CD4-positive, alpha-beta T cell (primary cell): ENCODE measurements around the gene DIPK1A. TPM values are rescaled to one million over a fixed set of nuclear protein-coding genes. Genes with fewer than 3 reads are reported as not detected.

ENCODE experiments used
- ATAC-seq: fragments of 200-7000 bp; cut with Tn5 transposase; one replicate; pipeline ENCODE4 v1.10.0; 2022; ENCODE audit warnings: mild to moderate bottlenecking; ENCODE audit not compliant: poor library complexity
- CTCF ChIA-PET: fragments of 350-600 bp; sonication (Branson Sonifier 250); formaldehyde crosslinking; loops from one replicate; lab custom pipeline; 2021; ENCODE audit warnings: antibody characterized with exemption, inconsistent platforms; lab: Charles Lee
- POLR2A ChIA-PET: fragments of 350-600 bp; sonication (Branson Sonifier 250); formaldehyde crosslinking; loops from one replicate; lab custom pipeline; 2021; ENCODE audit warnings: antibody characterized with exemption, inconsistent platforms; lab: Charles Lee
- DNase-seq, 14 experiments: peaks; one replicate each; pipeline ENCODE4 v3.0.0-alpha.2; 2013 to 2020; ENCODE audit warnings: mixed read lengths in 2 of 14
- H3K27ac ChIP-seq, 2 donors: one replicate each; pipeline versions ENCODE4 v1.5.1 to v1.7.0; 2013; ENCODE audit warnings: low read length in 2 of 2, low read depth in 1 of 2, mild to moderate bottlenecking in 1 of 2
- H3K27me3 ChIP-seq, 2 experiments: 1 replicate in 1 of 2; 2 replicates in 1 of 2; pipeline versions ENCODE4 v1.6.1 to v1.7.0; 2013; ENCODE audit warnings: low read length in 2 of 2, control low read depth in 1 of 2, mild to moderate bottlenecking in 1 of 2, moderate library complexity in 1 of 2; ENCODE audit not compliant: insufficient read depth in 2 of 2, control insufficient read depth in 1 of 2
- H3K36me3 ChIP-seq: one replicate; pipeline ENCODE4 v1.6.1; 2013; ENCODE audit warnings: low read length, control low read depth; ENCODE audit not compliant: insufficient read depth
- H3K4me1 ChIP-seq: one replicate; pipeline ENCODE4 v1.6.1; 2013; ENCODE audit warnings: low read length, control low read depth; ENCODE audit not compliant: insufficient read depth
- H3K4me3 ChIP-seq: one replicate; pipeline ENCODE4 v1.5.1; 2013; ENCODE audit warnings: mild to moderate bottlenecking, low read length, moderate library complexity
- H3K9me3 ChIP-seq, 2 experiments: 1 replicate in 1 of 2; 2 replicates in 1 of 2; pipeline versions ENCODE4 v1.6.1 to v1.7.0; 2013; ENCODE audit warnings: low read length in 2 of 2, mild to moderate bottlenecking in 2 of 2, control low read depth in 1 of 2, moderate library complexity in 1 of 2; ENCODE audit not compliant: control insufficient read depth in 1 of 2, insufficient read depth in 1 of 2
- H3K27ac Mint-ChIP-seq: one replicate; pipeline ENCODE4 v1.8.0; 2020; ENCODE audit warnings: mixed read lengths
- H3K27me3 Mint-ChIP-seq: one replicate; pipeline ENCODE4 v1.8.0; 2021; ENCODE audit warnings: mixed read lengths
- H3K36me3 Mint-ChIP-seq: one replicate; pipeline ENCODE4 v1.8.0; 2021; ENCODE audit warnings: low read depth, mixed read lengths
- H3K4me1 Mint-ChIP-seq: one replicate; pipeline ENCODE4 v1.8.0; 2021; ENCODE audit warnings: low read depth, mixed read lengths
- H3K4me3 Mint-ChIP-seq: one replicate; pipeline ENCODE4 v1.8.0; 2020; ENCODE audit warnings: mild to moderate bottlenecking, mixed read lengths
- H3K9me3 Mint-ChIP-seq: one replicate; pipeline ENCODE4 v1.8.0; 2020; ENCODE audit warnings: mixed read lengths
- intact Hi-C, 2 experiments: fragments of 100-400 bp; cut with DNase I in 1 of 2; cut with micrococcal nuclease in 1 of 2; formaldehyde crosslinking; loops; one replicate each; pipeline versions ENCODE4 v1.15.1 to v1.9.0; 2023 to 2025; cut with DNase I, micrococcal nuclease
- total RNA-seq, 174 experiments: library from RNA in 2 of 174; stranded (reverse) in 2 of 174; gene quantifications; one replicate each; pipeline ENCODE4 v1.2.3 and lab custom pipeline; 2021 to 2026
- TF ChIP-seq, protein P1 (sequence below): fragments of 200-600 bp; IDR thresholded peaks from one replicate; pipeline ENCODE4 v1.8.0; 2022; ENCODE audit warnings: antibody characterized with exemption, mild to moderate bottlenecking

DIPK1A gene
- total RNA-seq, 2 experiments from 2014 or later: 7.0 to 7.3 TPM

DNA sequence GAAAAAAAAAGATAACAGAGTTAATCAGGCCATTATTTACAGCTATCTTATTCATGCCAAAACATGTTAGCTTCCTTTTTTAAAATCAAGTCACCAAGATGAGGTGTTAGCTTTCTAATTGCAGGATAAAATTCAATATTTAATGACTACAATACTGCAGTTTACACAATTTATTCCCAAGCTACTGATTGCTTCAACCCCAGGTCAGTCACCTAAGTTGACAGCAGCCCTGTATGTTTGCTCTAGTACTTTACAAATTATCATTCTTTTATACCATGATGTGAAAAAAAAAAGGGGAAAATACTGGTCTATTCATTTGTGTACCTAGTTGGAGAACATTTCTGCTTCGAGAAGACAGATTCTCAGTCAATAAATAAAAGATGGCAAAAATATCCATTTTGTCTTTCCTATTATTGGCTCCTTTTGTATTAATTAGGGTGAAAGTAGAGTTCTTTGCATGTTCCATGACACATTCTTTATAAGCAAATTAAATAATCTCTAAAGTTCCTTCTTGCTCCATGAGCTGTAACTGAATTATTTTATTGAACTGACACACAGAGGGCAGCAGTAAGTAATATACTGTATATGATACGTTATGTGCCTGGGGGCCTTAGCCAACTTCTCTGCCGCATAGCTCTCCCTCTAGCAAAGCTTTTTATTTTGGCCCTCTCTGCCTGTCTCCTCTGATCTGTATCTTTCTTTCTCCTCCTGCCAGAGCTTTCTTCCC, 48.0 kb downstream of the DIPK1A start:
- Histone ChIP-seq H3K4me3 (no peak overlapping the region), H3K4me1 (no peaks in the 10 kb centered on the region), H3K27ac (no peak overlapping the region), H3K27me3 (no peaks in the 10 kb centered on the region), H3K36me3 (peaks cover 3% of the 10 kb centered on the region), H3K9me3 (no peaks in the 10 kb centered on the region)
- ChIA-PET CTCF (interaction anchor here (0.6 to 1.6 kb wide), 6 partner anchors 13 to 81 kb away, joined by 3 to 5 read pairs (median 3); partner anchors contain the start of gene DIPK1A), POLR2A (interaction anchor here (1.1 kb wide), 1 partner anchor 45 kb away, joined by 3 read pairs; no protein-coding TSS in a partner anchor)
- Mint-ChIP-seq H3K9me3 (no peaks in the 10 kb centered on the region), H3K4me1 (peaks cover 62% of the 10 kb centered on the region), H3K4me3 (no peak overlapping the region), H3K27ac (no peak overlapping the region), H3K27me3 (no peaks in the 10 kb centered on the region), H3K36me3 (peaks cover 32% of the 10 kb centered on the region)
- intact Hi-C loops: no loop called here
- DNase-seq: no peak
- no peak for ATAC-seq
- TF ChIP-seq, protein P1, sequence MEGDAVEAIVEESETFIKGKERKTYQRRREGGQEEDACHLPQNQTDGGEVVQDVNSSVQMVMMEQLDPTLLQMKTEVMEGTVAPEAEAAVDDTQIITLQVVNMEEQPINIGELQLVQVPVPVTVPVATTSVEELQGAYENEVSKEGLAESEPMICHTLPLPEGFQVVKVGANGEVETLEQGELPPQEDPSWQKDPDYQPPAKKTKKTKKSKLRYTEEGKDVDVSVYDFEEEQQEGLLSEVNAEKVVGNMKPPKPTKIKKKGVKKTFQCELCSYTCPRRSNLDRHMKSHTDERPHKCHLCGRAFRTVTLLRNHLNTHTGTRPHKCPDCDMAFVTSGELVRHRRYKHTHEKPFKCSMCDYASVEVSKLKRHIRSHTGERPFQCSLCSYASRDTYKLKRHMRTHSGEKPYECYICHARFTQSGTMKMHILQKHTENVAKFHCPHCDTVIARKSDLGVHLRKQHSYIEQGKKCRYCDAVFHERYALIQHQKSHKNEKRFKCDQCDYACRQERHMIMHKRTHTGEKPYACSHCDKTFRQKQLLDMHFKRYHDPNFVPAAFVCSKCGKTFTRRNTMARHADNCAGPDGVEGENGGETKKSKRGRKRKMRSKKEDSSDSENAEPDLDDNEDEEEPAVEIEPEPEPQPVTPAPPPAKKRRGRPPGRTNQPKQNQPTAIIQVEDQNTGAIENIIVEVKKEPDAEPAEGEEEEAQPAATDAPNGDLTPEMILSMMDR: no peak

DNA sequence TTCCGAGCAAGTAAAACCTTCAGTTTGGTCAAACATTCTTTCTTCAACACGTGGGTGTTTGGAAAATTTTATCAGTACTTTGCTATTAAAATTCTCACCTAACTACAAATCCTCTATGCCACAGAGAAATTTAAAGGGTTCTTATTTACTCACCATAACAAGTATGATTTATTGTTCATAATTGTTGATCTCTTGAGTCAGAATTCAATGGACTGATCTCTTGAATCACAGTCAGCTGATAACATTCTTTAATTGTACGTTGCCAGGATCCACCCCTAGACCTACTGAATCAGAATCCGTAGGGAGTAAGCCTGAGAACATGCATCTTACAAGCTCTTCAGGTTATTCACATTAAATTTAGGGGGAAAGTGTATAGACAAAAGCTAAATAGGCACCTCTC, 51.2 kb downstream of the DIPK1A start:
- no peaks in the 10 kb centered on the region for H3K9me3 Mint-ChIP-seq
- H3K4me3 ChIP-seq: no peak overlapping the region
- TF ChIP-seq, protein P1: no peak
- no peaks in the 10 kb centered on the region for H3K27me3 ChIP-seq
- ATAC-seq: no peak
- intact Hi-C loops: no loop called here
- no peak overlapping the region for H3K27ac Mint-ChIP-seq
- no peak for DNase-seq
- H3K36me3 Mint-ChIP-seq: peaks cover 55% of the 10 kb centered on the region
- H3K4me3 Mint-ChIP-seq: no peak overlapping the region
- no peaks in the 10 kb centered on the region for H3K27me3 Mint-ChIP-seq
- no peaks in the 10 kb centered on the region for H3K4me1 ChIP-seq
- H3K36me3 ChIP-seq: peaks cover 6% of the 10 kb centered on the region
- no peaks in the 10 kb centered on the region for H3K9me3 ChIP-seq
- CTCF ChIA-PET: interaction anchor here (0.6 to 1.3 kb wide), 2 partner anchors 84 to 322 kb away, joined by 3 read pairs; no protein-coding TSS in a partner anchor
- H3K4me1 Mint-ChIP-seq: peaks cover 54% of the 10 kb centered on the region
- POLR2A ChIA-PET: interaction anchor here (1.3 kb wide), 1 partner anchor 52 kb away, joined by 4 read pairs; the partner anchor contains the start of gene DIPK1A
- no peak overlapping the region for H3K27ac ChIP-seq

DNA sequence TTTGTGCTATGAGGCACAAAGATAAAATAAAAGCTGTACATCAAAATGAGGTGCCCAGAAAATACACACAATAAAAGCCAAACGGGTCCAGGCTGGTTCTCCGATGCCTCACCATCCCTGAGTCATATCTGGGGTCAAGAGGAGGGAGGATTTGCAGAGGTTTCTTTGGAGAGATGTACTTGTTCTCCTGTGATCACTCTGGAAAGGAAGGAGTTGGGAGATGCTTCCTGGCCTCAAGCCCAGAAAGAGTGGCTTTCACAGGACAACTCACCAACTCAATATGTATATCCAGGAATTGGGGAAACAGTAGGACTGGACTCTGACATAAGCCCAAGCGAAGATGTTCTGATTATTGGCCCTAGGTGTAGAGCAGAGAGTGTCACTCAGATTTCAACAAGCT, 51.9 kb downstream of the DIPK1A start:
- ATAC-seq (no peak), DNase-seq (no peak)
- Histone ChIP-seq H3K4me1 (no peaks in the 10 kb centered on the region), H3K27ac (no peak overlapping the region), H3K36me3 (peaks cover 6% of the 10 kb centered on the region), H3K27me3 (no peaks in the 10 kb centered on the region), H3K9me3 (no peaks in the 10 kb centered on the region), H3K4me3 (no peak overlapping the region)
- Mint-ChIP-seq H3K27ac (no peak overlapping the region), H3K27me3 (no peaks in the 10 kb centered on the region), H3K9me3 (no peaks in the 10 kb centered on the region), H3K4me1 (peaks cover 58% of the 10 kb centered on the region), H3K36me3 (peaks cover 60% of the 10 kb centered on the region), H3K4me3 (no peak overlapping the region)
- POLR2A ChIA-PET: interaction anchor here (1.3 kb wide), 1 partner anchor 53 kb away, joined by 4 read pairs; the partner anchor contains the start of gene DIPK1A
- TF ChIP-seq, protein P1: no peak
- CTCF ChIA-PET: no interaction called here
- intact Hi-C loops: loop anchor here in 1 of 2 experiments (5.0 kb wide), 1 partner anchor 38 kb away; no protein-coding TSS in a partner anchor
